NCI-H774 (cell line): ENCODE results near the gene PSTPIP2.
A peak's percentile ranks its signal among the peaks of the same experiment; 100 is the strongest.
"Not testable (repeated sequence)": the region's sequence is repeated elsewhere in the genome, so short reads cannot be mapped to it uniquely, and the experiment has no call there.

ENCODE experiments used
- DNase-seq: peaks from one replicate; lab custom pipeline; 2025; lab: John Stamatoyannopoulos, UW

The PSTPIP2 gene

GRCh38 chr18:46071653-46072375, at the start of gene PSTPIP2:
Gene PSTPIP2 (minus strand): TSS chr18:46072260. CDS start chr18:46072188, 72 bp downstream.
- no peak for DNase-seq

GRCh38 chr18:46113751-46114150, 41.7 kb upstream of the PSTPIP2 start:
- DNase-seq: no peak

GRCh38 chr18:46110406-46110805, 38.3 kb upstream of the PSTPIP2 start:
- no peak for DNase-seq

GRCh38 chr18:46109386-46109785, 37.3 kb upstream of the PSTPIP2 start:
- no peak for DNase-seq

- peak; percentile 90 for DNase-seq
These were observed 32.3 kb upstream of the PSTPIP2 start, which contains the start of gene HAUS1 for GRCh38 chr18:46104128-46104911. Gene HAUS1 (plus strand): TSS chr18:46104385. CDS start chr18:46104412, 27 bp downstream.

- no peak for DNase-seq
These were observed 27.4 kb upstream of the PSTPIP2 start for GRCh38 chr18:46099463-46099862.

- no peak for DNase-seq
These were observed 26.5 kb upstream of the PSTPIP2 start for GRCh38 chr18:46098616-46098933.

- peak; percentile 69 for DNase-seq
These were observed 25.9 kb upstream of the PSTPIP2 start, which contains the start of gene ATP5F1A for GRCh38 chr18:46097801-46098615. Gene ATP5F1A (minus strand): TSS chr18:46098296. CDS start chr18:46098231, 65 bp downstream.

GRCh38 chr18:46097431-46097800, 25.4 kb upstream of the PSTPIP2 start:
- no peak for DNase-seq

GRCh38 chr18:46096651-46097300, 24.7 kb upstream of the PSTPIP2 start:
- no peak for DNase-seq

GRCh38 chr18:46095532-46095931, 23.5 kb upstream of the PSTPIP2 start:
- no peak for DNase-seq

GRCh38 chr18:46088501-46088900, 16.4 kb upstream of the PSTPIP2 start:
- not testable (repeated sequence) for DNase-seq

- DNase-seq: no peak
These were observed 12.4 kb upstream of the PSTPIP2 start for GRCh38 chr18:46084431-46084830.

- no peak for DNase-seq
These were observed 8.1 kb upstream of the PSTPIP2 start for GRCh38 chr18:46080156-46080555.

GRCh38 chr18:46079336-46079735, 7.3 kb upstream of the PSTPIP2 start:
- DNase-seq: no peak

GRCh38 chr18:46073474-46074331, 1.6 kb upstream of the PSTPIP2 start:
- peak; percentile 46 for DNase-seq

GRCh38 chr18:46072959-46073358, 899 bp upstream of the PSTPIP2 start:
- DNase-seq: no peak

GRCh38 chr18:46072376-46072867, 362 bp upstream of the PSTPIP2 start:
- DNase-seq: no peak

- no peak for DNase-seq
These were observed 1.0 kb downstream of the PSTPIP2 start for GRCh38 chr18:46070815-46071652.

GRCh38 chr18:46070232-46070631, 1.8 kb downstream of the PSTPIP2 start:
- DNase-seq: no peak
